ENCODE results near the gene SSU72. TPM values are rescaled to one million over a fixed set of nuclear protein-coding genes. Genes with fewer than 3 reads are reported as not detected.

Gene SSU72
- total and polyA plus RNA-seq, 2 donors from 2014 or later, result 102 to 143 TPM

DNA sequence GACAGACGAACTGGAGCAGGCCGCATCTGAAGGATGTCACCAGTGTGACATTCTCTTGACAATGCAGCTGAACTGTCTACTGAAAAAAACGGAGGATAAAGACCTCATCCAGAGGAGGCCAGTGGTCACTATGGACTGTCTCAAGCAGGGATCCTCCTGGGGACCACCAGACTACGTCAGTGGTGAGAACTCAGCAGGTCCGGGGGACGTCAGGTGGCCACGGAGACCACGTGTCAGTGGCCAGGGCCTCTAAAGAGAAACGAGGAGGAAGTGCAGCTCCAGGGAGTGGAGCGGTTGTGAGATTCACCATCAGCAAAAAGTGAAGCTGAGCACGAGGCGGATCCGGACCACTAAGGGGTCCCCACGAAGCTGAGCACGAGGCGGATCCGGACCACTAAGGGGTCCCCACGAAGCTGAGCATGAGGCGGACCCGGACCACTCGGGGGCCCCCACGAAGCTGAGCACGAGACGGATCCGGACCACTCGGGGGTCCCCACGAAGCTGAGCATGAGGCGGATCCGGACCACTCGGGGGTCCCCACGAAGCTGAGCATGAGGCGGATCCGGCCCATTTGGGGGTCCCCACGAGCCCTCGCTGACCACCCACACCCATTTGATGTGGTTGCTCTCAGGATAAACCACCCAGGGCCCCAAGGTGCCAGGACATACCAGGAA lies 20.7 kb downstream of the SSU72 start:
- DNase-seq, result no peak
- intact Hi-C loops (cut with DNase I), result no loop called here
- Histone ChIP-seq H3K36me3 (ENCODE audit: control insufficient read depth in 2 of 3, insufficient read depth in 3 of 3, low read length in 3 of 3) (no peaks in the 10 kb centered on the region), H3K4me1 (ENCODE audit: control insufficient read depth in 2 of 3, insufficient read depth in 2 of 3, low read depth in 1 of 3, low read length in 3 of 3) (no peaks in the 10 kb centered on the region), H3K9ac (ENCODE audit: low read length in 3 of 3) (no peak overlapping the region), H3K27ac (ENCODE audit: low read depth in 2 of 2, low read length in 2 of 2) (no peak overlapping the region), H3K4me3 (ENCODE audit: low read length in 3 of 3) (no peak overlapping the region), H3K9me3 (ENCODE audit: control insufficient read depth in 2 of 3, insufficient read depth in 1 of 3, low read length in 3 of 3) (no peaks in the 10 kb centered on the region), H3K27me3 (ENCODE audit: control insufficient read depth, insufficient read depth, low read length) (no peaks in the 10 kb centered on the region)
- TF ChIP-seq, protein P1, sequence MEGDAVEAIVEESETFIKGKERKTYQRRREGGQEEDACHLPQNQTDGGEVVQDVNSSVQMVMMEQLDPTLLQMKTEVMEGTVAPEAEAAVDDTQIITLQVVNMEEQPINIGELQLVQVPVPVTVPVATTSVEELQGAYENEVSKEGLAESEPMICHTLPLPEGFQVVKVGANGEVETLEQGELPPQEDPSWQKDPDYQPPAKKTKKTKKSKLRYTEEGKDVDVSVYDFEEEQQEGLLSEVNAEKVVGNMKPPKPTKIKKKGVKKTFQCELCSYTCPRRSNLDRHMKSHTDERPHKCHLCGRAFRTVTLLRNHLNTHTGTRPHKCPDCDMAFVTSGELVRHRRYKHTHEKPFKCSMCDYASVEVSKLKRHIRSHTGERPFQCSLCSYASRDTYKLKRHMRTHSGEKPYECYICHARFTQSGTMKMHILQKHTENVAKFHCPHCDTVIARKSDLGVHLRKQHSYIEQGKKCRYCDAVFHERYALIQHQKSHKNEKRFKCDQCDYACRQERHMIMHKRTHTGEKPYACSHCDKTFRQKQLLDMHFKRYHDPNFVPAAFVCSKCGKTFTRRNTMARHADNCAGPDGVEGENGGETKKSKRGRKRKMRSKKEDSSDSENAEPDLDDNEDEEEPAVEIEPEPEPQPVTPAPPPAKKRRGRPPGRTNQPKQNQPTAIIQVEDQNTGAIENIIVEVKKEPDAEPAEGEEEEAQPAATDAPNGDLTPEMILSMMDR (IDR thresholded peaks at IDR 0.05; ENCODE audit: borderline replicate concordance, extremely low read depth, insufficient read depth), result no peak
- FAIRE-seq, result no peak

- H3K27me3 ChIP-seq (ENCODE audit: control insufficient read depth, insufficient read depth, low read length), result no peaks in the 10 kb centered on the region
- H3K27ac ChIP-seq (ENCODE audit: low read depth in 2 of 2, low read length in 2 of 2), result no peak overlapping the region
Measured at GRCh38 chr1:1552263-1552639, 22.4 kb downstream of the SSU72 start.

DNA sequence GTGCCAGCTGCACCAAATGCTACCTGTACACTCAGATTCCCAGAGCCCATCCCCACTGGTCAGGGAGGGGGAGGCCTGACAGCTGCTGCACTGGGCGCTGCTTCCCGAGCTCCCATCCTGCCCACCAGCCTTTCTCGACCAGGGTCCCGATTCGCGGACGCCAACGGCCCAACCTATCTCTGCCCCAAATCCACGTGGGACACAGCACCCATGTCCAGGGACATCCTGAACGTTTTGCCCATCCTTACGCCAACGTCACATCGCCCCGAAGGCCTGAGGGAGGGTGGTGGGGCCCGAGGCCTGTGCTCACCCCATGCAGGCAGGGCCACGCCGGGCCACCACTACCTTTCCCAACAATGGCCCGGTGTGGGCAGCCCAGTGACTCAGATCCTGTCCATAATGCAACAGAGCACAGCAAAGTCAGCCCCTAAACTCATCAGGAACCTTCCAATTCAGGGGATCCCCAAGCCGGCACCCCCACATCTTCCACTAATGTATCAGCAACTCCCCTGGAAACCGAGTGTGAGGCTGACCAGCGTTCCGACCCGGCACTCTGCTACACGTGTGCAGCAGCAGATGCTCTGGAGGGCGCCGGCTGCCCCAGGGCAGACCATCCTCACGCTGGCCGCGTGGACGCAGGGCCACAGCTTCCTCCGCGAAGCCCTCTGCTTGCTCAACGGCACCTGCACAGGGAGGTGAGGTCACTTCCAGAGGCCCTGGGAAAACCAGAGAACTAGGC lies 23.0 kb downstream of the SSU72 start:
- H3K9ac ChIP-seq (ENCODE audit: low read length in 3 of 3), result no peak overlapping the region
- H3K9me3 ChIP-seq (ENCODE audit: control insufficient read depth in 2 of 3, insufficient read depth in 1 of 3, low read length in 3 of 3), result no peaks in the 10 kb centered on the region
- H3K4me1 ChIP-seq (ENCODE audit: control insufficient read depth in 2 of 3, insufficient read depth in 2 of 3, low read depth in 1 of 3, low read length in 3 of 3), result no peaks in the 10 kb centered on the region
- no peaks in the 10 kb centered on the region for H3K27me3 ChIP-seq (ENCODE audit: control insufficient read depth, insufficient read depth, low read length)
- no peak for FAIRE-seq
- intact Hi-C loops (cut with DNase I), result no loop called here
- no peak for DNase-seq
- TF ChIP-seq, protein P1 (IDR thresholded peaks at IDR 0.05; ENCODE audit: borderline replicate concordance, extremely low read depth, insufficient read depth), result no peak
- no peaks in the 10 kb centered on the region for H3K36me3 ChIP-seq (ENCODE audit: control insufficient read depth in 2 of 3, insufficient read depth in 3 of 3, low read length in 3 of 3)
- H3K27ac ChIP-seq (ENCODE audit: low read depth in 2 of 2, low read length in 2 of 2), result no peak overlapping the region
- no peak overlapping the region for H3K4me3 ChIP-seq (ENCODE audit: low read length in 3 of 3)

More at GRCh38 chr1:1552263-1552639, 22.4 kb downstream of the SSU72 start:
- H3K36me3 ChIP-seq (ENCODE audit: control insufficient read depth in 2 of 3, insufficient read depth in 3 of 3, low read length in 3 of 3), result no peaks in the 10 kb centered on the region
- TF ChIP-seq, protein P1 (IDR thresholded peaks at IDR 0.05; ENCODE audit: borderline replicate concordance, extremely low read depth, insufficient read depth), result no peak
- H3K9ac ChIP-seq (ENCODE audit: low read length in 3 of 3), result no peak overlapping the region
- H3K9me3 ChIP-seq (ENCODE audit: control insufficient read depth in 2 of 3, insufficient read depth in 1 of 3, low read length in 3 of 3), result no peaks in the 10 kb centered on the region
- intact Hi-C loops (cut with DNase I), result no loop called here
- FAIRE-seq, result no peak
- no peak for DNase-seq
- H3K4me1 ChIP-seq (ENCODE audit: control insufficient read depth in 2 of 3, insufficient read depth in 2 of 3, low read depth in 1 of 3, low read length in 3 of 3), result no peaks in the 10 kb centered on the region
- no peak overlapping the region for H3K4me3 ChIP-seq (ENCODE audit: low read length in 3 of 3)
